Measurements from ENCODE around the gene GSTK1. TPM values are rescaled to one million over a fixed set of nuclear protein-coding genes. Genes with fewer than 3 reads are reported as not detected.

Gene GSTK1
- total and polyA plus RNA-seq, 2 donors (not counting 1 experiment from before 2014, with no cell fraction given), result 181 to 315 TPM

- Histone ChIP-seq H3K9ac (ENCODE audit: low read length) (no peak overlapping the region), H3K79me2 (ENCODE audit: control insufficient read depth, insufficient read depth, low read length) (no peaks in the 10 kb centered on the region), H3K27ac (ENCODE audit: low read length in 2 of 2) (no peak overlapping the region), H3K36me3 (replicated peaks in 1 of 2; ENCODE audit: control extremely low read depth in 1 of 2, control insufficient read depth in 1 of 2, extremely low read depth in 1 of 2, insufficient read depth in 2 of 2, low read length in 1 of 2) (no peaks in the 10 kb centered on the region), H3K4me1 (ENCODE audit: control insufficient read depth in 2 of 2, insufficient read depth in 2 of 2, low read length in 2 of 2) (no peaks in the 10 kb centered on the region), H4K20me1 (ENCODE audit: control insufficient read depth, insufficient read depth, low read length, poor library complexity, severe bottlenecking) (no peaks in the 10 kb centered on the region), H3K27me3 (replicated peaks in 1 of 4; ENCODE audit: control extremely low read depth in 1 of 4, control insufficient read depth in 3 of 4, insufficient read depth in 4 of 4, low read length in 3 of 4) (peaks cover 0 to 7% (median 4%) of the 10 kb centered on the region in 4 experiments), H2AFZ (ENCODE audit: insufficient read depth, low read depth, low read length, poor library complexity, severe bottlenecking) (no peak overlapping the region), H3K9me3 (ENCODE audit: control extremely low read depth in 1 of 3, control insufficient read depth in 2 of 3, insufficient read depth in 1 of 3, low read length in 2 of 3) (no peaks in the 10 kb centered on the region), H3K4me2 (replicated peaks; ENCODE audit: low read depth, low read length, poor library complexity, severe bottlenecking) (no peak overlapping the region), H3K4me3 (ENCODE audit: control extremely low read depth in 1 of 5, extremely low read depth in 1 of 5, insufficient read depth in 1 of 5, low read depth in 2 of 5, low read length in 4 of 5) (peak overlapping the region in 1 of 5 experiments; percentile 36)
- CTCF ChIA-PET, result interaction anchor here (11.5 kb wide), 1 partner anchor 213 kb away, joined by 809 read pairs; no protein-coding TSS in a partner anchor
- Mint-ChIP-seq H3K4me1 (no peaks in the 10 kb centered on the region), H3K9me3 (ENCODE audit: insufficient read depth) (no peaks in the 10 kb centered on the region), H3K4me3 (no peak overlapping the region), H3K27me3 (peaks cover 26% of the 10 kb centered on the region), H3K27ac (no peak overlapping the region)
- WGBS (ENCODE audit: insufficient coverage), result 40% methylated on average over 3 of the region's 7 CpGs
- POLR2A ChIA-PET, result no interaction called here
- TF ChIP-seq EZH2 (IDR thresholded peaks at IDR 0.05; ENCODE audit: borderline replicate concordance, insufficient read depth, low read depth, low read length, poor library complexity, severe bottlenecking), result no peak
- DNase-seq (no peak), ATAC-seq (ENCODE audit: low read depth) (no peak)
- intact Hi-C loops (cut with micrococcal nuclease), result no loop called here
Observed at GRCh38 chr7:143222782-143223181, 40.5 kb upstream of the GSTK1 start.

- ChIA-PET CTCF (interaction anchor here (1.1 to 11.5 kb wide), 3 partner anchors 9 to 214 kb away, joined by 3 to 809 read pairs (median 9); no protein-coding TSS in a partner anchor), POLR2A (no interaction called here)
- H3K79me2 ChIP-seq (ENCODE audit: control insufficient read depth, insufficient read depth, low read length), result no peaks in the 10 kb centered on the region
- H3K36me3 ChIP-seq (replicated peaks in 1 of 2; ENCODE audit: control extremely low read depth in 1 of 2, control insufficient read depth in 1 of 2, extremely low read depth in 1 of 2, insufficient read depth in 2 of 2, low read length in 1 of 2), result no peaks in the 10 kb centered on the region
- no peak overlapping the region for H3K4me3 ChIP-seq (ENCODE audit: control extremely low read depth in 1 of 5, extremely low read depth in 1 of 5, insufficient read depth in 1 of 5, low read depth in 2 of 5, low read length in 4 of 5)
- TF ChIP-seq CTCF (IDR thresholded peaks at IDR 0.05), result no peak
- no peak for TF ChIP-seq EZH2 (IDR thresholded peaks at IDR 0.05; ENCODE audit: borderline replicate concordance, insufficient read depth, low read depth, low read length, poor library complexity, severe bottlenecking)
- H3K27me3 ChIP-seq (replicated peaks in 1 of 4; ENCODE audit: control extremely low read depth in 1 of 4, control insufficient read depth in 3 of 4, insufficient read depth in 4 of 4, low read length in 3 of 4), result peaks cover 0 to 7% (median 4%) of the 10 kb centered on the region in 4 experiments
- intact Hi-C loops (cut with micrococcal nuclease), result no loop called here
- no peak overlapping the region for H2AFZ ChIP-seq (ENCODE audit: insufficient read depth, low read depth, low read length, poor library complexity, severe bottlenecking)
- 86% methylated on average over 2 of the region's 4 CpGs for WGBS (ENCODE audit: insufficient coverage)
- peaks cover 26% of the 10 kb centered on the region for H3K27me3 Mint-ChIP-seq
- H3K4me2 ChIP-seq (replicated peaks; ENCODE audit: low read depth, low read length, poor library complexity, severe bottlenecking), result no peak overlapping the region
- no peaks in the 10 kb centered on the region for H4K20me1 ChIP-seq (ENCODE audit: control insufficient read depth, insufficient read depth, low read length, poor library complexity, severe bottlenecking)
- H3K9ac ChIP-seq (ENCODE audit: low read length), result no peak overlapping the region
- no peaks in the 10 kb centered on the region for H3K4me1 ChIP-seq (ENCODE audit: control insufficient read depth in 2 of 2, insufficient read depth in 2 of 2, low read length in 2 of 2)
- no peak overlapping the region for H3K4me3 Mint-ChIP-seq
- no peaks in the 10 kb centered on the region for H3K9me3 ChIP-seq (ENCODE audit: control extremely low read depth in 1 of 3, control insufficient read depth in 2 of 3, insufficient read depth in 1 of 3, low read length in 2 of 3)
- DNase-seq (no peak), ATAC-seq (ENCODE audit: low read depth) (no peak)
- no peak overlapping the region for H3K27ac ChIP-seq (ENCODE audit: low read length in 2 of 2)
- H3K4me1 Mint-ChIP-seq, result no peaks in the 10 kb centered on the region
- no peaks in the 10 kb centered on the region for H3K9me3 Mint-ChIP-seq (ENCODE audit: insufficient read depth)
- H3K27ac Mint-ChIP-seq, result no peak overlapping the region
Observed at GRCh38 chr7:143223784-143224183, 39.5 kb upstream of the GSTK1 start.

All from B cell (primary cell).